Stimulated activated CD8-positive, alpha-beta memory T cell treated with anti-CD3 and anti-CD28 coated beads, Interleukin-12 subunit alpha, Interleukin-12 subunit beta, amount 100 ng/mL, for 1 hour (primary cell): ENCODE measurements around the gene NRXN3.

Experiments used
- DNase-seq: peaks from one replicate; pipeline ENCODE4 v3.0.0-alpha.2; 2020; ENCODE audit warnings: low read depth

Gene NRXN3

GRCh38 chr14:78173346-78174035, 3.3 kb downstream of the NRXN3 start:
- no peak for DNase-seq

GRCh38 chr14:78175412-78175811, 5.2 kb downstream of the NRXN3 start:
- no peak for DNase-seq

- DNase-seq, result no peak
Observed at GRCh38 chr14:78178071-78178470, 7.9 kb downstream of the NRXN3 start.

- no peak for DNase-seq
Observed at GRCh38 chr14:78178971-78179370, 8.8 kb downstream of the NRXN3 start.

GRCh38 chr14:78181270-78181669, 11.1 kb downstream of the NRXN3 start:
- no peak for DNase-seq

- DNase-seq, result no peak
Observed at GRCh38 chr14:78182722-78183121, 12.5 kb downstream of the NRXN3 start.

GRCh38 chr14:78184157-78184556, 14.0 kb downstream of the NRXN3 start:
- no peak for DNase-seq

GRCh38 chr14:78186277-78186676, 16.1 kb downstream of the NRXN3 start:
- no peak for DNase-seq

- DNase-seq, result no peak
Observed at GRCh38 chr14:78188882-78189281, 18.7 kb downstream of the NRXN3 start.

GRCh38 chr14:78195431-78195830, 25.3 kb downstream of the NRXN3 start:
- DNase-seq, result no peak

- DNase-seq, result no peak
Observed at GRCh38 chr14:78196323-78196722, 26.1 kb downstream of the NRXN3 start.

GRCh38 chr14:78197051-78197450, 26.9 kb downstream of the NRXN3 start:
- no peak for DNase-seq

GRCh38 chr14:78202163-78202562, 32.0 kb downstream of the NRXN3 start:
- DNase-seq, result no peak

GRCh38 chr14:78202976-78203375, 32.8 kb downstream of the NRXN3 start:
- DNase-seq, result no peak

GRCh38 chr14:78207414-78207813, 37.2 kb downstream of the NRXN3 start:
- DNase-seq, result no peak

GRCh38 chr14:78220273-78220672, 50.1 kb downstream of the NRXN3 start:
- DNase-seq, result no peak

GRCh38 chr14:78222746-78223145, 52.6 kb downstream of the NRXN3 start:
- DNase-seq, result no peak

- DNase-seq, result no peak
Observed at GRCh38 chr14:78227248-78228077, 57.3 kb downstream of the NRXN3 start.

- no peak for DNase-seq
Observed at GRCh38 chr14:78228702-78229327, 58.6 kb downstream of the NRXN3 start.

- DNase-seq, result no peak
Observed at GRCh38 chr14:78232231-78233000, 62.2 kb downstream of the NRXN3 start.

- DNase-seq, result no peak
Observed at GRCh38 chr14:78238141-78238540, 68.0 kb downstream of the NRXN3 start.

GRCh38 chr14:78240567-78240966, 70.4 kb downstream of the NRXN3 start:
- no peak for DNase-seq
